ENCODE data around the gene ZC3H18.

DNA sequence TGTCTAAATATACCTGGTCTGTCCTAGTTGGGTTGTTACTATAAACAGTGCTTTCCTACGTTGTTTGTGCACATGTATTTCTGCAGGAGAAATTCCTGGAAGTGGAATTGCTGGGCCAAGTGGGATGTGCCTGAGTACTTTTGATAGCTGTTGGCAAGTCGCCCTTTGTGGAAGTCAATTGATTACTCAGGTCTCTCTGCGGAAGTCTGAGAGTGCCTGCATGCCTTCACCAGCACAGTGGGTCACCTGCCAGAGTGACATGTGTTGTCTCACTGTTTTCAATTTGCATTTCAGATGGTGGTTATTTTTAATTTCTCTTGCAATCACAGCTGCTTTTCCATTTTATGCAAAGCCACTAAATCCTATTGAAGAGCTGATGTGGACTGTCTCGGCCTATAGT lies 94.9 kb downstream of the ZC3H18 start:
- no peak for TF ChIP-seq POLR2A (IDR thresholded peaks at IDR 0.05; ENCODE audit: low read depth, low read length)
- no peak for TF ChIP-seq POLR2AphosphoS5 (IDR thresholded peaks at IDR 0.05; ENCODE audit: low read depth, low read length)
- no peak for TF ChIP-seq TAF1 (IDR thresholded peaks at IDR 0.05; ENCODE audit: borderline replicate concordance, low read depth, low read length)

All from GM12892 (cell line).